ENCODE data around the gene RNF182.

DNA sequence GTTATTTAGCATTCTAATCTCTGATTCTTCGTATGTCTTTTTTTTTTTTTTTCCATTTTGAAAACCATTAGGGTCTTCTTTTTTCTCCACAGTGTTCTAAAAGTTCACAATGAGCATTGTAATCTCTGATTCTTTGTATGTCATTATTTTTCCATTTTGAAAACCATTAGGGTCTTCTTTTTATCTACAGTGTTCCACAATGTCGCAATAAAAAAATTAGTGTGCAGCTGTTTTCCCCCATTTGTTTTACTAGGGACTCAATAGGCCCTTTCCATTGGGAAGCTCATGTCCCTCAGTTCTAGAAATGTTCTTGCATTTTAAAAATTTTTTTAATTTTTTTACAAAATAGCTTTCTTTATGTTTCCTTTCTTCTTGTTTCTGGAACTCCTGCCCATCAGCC lies 64.2 kb downstream of the RNF182 start:
- TF ChIP-seq, protein P1, sequence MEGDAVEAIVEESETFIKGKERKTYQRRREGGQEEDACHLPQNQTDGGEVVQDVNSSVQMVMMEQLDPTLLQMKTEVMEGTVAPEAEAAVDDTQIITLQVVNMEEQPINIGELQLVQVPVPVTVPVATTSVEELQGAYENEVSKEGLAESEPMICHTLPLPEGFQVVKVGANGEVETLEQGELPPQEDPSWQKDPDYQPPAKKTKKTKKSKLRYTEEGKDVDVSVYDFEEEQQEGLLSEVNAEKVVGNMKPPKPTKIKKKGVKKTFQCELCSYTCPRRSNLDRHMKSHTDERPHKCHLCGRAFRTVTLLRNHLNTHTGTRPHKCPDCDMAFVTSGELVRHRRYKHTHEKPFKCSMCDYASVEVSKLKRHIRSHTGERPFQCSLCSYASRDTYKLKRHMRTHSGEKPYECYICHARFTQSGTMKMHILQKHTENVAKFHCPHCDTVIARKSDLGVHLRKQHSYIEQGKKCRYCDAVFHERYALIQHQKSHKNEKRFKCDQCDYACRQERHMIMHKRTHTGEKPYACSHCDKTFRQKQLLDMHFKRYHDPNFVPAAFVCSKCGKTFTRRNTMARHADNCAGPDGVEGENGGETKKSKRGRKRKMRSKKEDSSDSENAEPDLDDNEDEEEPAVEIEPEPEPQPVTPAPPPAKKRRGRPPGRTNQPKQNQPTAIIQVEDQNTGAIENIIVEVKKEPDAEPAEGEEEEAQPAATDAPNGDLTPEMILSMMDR (IDR thresholded peaks at IDR 0.05; ENCODE audit: insufficient read depth, low read length), result no peak
- no peak for TF ChIP-seq POLR2AphosphoS5 (IDR thresholded peaks at IDR 0.05; ENCODE audit: low read depth)
- TF ChIP-seq, protein P2, sequence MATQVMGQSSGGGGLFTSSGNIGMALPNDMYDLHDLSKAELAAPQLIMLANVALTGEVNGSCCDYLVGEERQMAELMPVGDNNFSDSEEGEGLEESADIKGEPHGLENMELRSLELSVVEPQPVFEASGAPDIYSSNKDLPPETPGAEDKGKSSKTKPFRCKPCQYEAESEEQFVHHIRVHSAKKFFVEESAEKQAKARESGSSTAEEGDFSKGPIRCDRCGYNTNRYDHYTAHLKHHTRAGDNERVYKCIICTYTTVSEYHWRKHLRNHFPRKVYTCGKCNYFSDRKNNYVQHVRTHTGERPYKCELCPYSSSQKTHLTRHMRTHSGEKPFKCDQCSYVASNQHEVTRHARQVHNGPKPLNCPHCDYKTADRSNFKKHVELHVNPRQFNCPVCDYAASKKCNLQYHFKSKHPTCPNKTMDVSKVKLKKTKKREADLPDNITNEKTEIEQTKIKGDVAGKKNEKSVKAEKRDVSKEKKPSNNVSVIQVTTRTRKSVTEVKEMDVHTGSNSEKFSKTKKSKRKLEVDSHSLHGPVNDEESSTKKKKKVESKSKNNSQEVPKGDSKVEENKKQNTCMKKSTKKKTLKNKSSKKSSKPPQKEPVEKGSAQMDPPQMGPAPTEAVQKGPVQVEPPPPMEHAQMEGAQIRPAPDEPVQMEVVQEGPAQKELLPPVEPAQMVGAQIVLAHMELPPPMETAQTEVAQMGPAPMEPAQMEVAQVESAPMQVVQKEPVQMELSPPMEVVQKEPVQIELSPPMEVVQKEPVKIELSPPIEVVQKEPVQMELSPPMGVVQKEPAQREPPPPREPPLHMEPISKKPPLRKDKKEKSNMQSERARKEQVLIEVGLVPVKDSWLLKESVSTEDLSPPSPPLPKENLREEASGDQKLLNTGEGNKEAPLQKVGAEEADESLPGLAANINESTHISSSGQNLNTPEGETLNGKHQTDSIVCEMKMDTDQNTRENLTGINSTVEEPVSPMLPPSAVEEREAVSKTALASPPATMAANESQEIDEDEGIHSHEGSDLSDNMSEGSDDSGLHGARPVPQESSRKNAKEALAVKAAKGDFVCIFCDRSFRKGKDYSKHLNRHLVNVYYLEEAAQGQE (IDR thresholded peaks at IDR 0.05; ENCODE audit: insufficient replicate concordance, low read depth), result no peak
- TF ChIP-seq GABPA (IDR thresholded peaks at IDR 0.05; ENCODE audit: low read depth), result no peak
- TF ChIP-seq SPI1 (IDR thresholded peaks at IDR 0.05; ENCODE audit: borderline replicate concordance, low read depth), result no peak
